Measurements from ENCODE around the gene HCRT.
"Not testable (repeated sequence)": the region's sequence is repeated elsewhere in the genome, so short reads cannot be mapped to it uniquely, and the experiment has no call there.

Gene HCRT, protein sequence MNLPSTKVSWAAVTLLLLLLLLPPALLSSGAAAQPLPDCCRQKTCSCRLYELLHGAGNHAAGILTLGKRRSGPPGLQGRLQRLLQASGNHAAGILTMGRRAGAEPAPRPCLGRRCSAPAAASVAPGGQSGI

DNA sequence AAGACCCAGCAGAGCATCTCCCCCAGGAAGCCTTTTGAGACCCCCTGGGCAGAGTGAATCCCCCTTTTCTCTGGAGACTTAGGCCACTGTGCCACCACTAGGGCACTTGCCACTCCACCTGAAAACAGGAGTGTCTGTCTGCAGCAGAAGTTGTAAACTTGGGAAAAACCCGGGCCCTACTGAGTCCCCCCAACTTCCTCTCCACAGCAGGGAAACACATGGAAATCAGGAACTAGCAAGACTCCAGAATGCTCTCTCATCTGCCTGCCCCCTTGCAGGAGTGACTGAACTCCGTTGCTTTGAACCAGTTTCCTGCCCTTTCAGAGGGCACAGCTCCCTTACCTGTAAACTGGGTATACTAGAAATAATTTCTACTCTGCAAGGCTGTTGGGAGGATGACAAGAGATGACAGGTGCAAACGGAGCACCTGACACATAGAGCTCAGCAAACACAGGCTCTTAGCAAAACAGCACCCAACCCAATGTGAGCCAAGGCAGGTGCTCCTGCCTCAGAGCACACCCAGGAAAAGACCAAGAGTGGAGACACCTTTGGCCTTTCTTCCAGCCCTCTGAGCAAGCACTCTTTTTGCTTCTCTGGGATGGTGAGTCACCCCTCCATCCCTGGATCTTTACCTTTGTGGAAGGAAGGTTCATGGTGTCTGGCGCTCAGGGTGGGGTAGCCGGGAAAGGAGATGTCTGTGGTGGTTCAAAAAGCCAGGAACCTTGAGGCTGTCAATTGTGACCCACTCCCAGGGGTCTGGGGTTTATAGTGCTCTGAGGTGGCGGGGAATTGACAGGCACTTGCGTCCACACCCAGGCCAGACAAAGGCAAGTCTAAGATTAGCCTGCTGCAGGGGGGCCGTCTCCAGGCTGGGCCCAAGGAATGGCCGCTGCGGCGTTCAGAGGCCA is at the start of gene HCRT:
Gene HCRT (minus strand): TSS at position 740 of the 908 bp plus-strand sequence. CDS start 87 bp downstream, at position 653.
- Histone ChIP-seq H3K36me3 (ENCODE audit: control insufficient read depth, insufficient read depth, low read length) (no peaks in the 10 kb centered on the region), H3K4me1 (ENCODE audit: control insufficient read depth, insufficient read depth, low read length) (peaks cover 24% of the 10 kb centered on the region), H3K27me3 (ENCODE audit: control insufficient read depth, insufficient read depth, low read length) (peaks cover 54% of the 10 kb centered on the region), H3K9ac (ENCODE audit: low read length) (no peak within 1 kb of the TSS), H3K9me3 (ENCODE audit: control insufficient read depth, insufficient read depth, low read depth, low read length) (no peaks in the 10 kb centered on the region), H3K27ac (ENCODE audit: low read depth, low read length) (no peak within 1 kb of the TSS), H3K4me3 (ENCODE audit: low read depth, low read length) (peak within 1 kb of the TSS; percentile 84; the same call in 1 of the 2 replicates)

DNA sequence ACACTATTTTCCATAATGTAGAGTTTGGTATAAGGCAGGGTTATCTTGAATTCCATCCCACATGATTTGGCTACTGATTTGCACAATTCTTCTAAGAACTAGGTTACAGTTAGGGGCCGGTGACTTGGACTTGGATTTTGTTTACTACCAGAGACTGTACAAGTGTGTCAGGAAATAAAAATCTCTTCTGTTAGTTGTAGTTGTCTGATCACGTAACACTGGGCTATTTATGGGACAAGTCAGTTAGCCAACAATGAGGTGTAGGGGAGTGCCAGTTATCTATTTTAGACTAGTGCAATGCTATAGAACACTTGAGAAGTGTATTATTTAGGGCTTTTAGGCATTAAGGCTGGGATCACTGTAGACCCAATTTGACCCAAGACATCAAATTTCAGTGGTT is 48.7 kb upstream of the HCRT start:
- H3K27me3 ChIP-seq (ENCODE audit: control insufficient read depth, insufficient read depth, low read length): no peaks in the 10 kb centered on the region
- H3K9ac ChIP-seq (ENCODE audit: low read length): no peak overlapping the region
- H3K4me3 ChIP-seq (ENCODE audit: low read depth, low read length): no peak overlapping the region
- no peaks in the 10 kb centered on the region for H3K4me1 ChIP-seq (ENCODE audit: control insufficient read depth, insufficient read depth, low read length)
- no peak overlapping the region for H3K27ac ChIP-seq (ENCODE audit: low read depth, low read length)
- H3K36me3 ChIP-seq (ENCODE audit: control insufficient read depth, insufficient read depth, low read length): peaks cover 4% of the 10 kb centered on the region
- H3K9me3 ChIP-seq (ENCODE audit: control insufficient read depth, insufficient read depth, low read depth, low read length): no peaks in the 10 kb centered on the region

DNA sequence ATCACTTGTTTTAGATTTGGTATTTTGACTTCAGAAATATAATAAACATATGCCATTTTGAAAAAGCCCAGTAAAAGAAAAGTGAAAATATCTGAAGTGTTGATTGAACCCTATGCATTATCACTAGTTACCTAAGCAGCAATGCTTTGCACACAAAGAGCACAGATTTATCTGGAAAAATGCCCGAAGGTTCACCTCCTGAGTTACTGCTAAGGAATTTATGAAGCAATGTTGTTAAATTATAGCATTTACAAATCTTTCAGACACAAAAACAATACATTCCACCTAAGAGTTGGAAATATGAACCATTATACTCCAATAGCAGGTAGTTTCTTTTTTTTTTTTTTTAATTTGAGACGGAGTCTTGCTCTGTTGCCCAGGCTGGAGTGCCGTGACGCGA is 47.9 kb upstream of the HCRT start:
- H3K4me3 ChIP-seq (ENCODE audit: low read depth, low read length): no peak overlapping the region
- no peak overlapping the region for H3K27ac ChIP-seq (ENCODE audit: low read depth, low read length)
- no peaks in the 10 kb centered on the region for H3K9me3 ChIP-seq (ENCODE audit: control insufficient read depth, insufficient read depth, low read depth, low read length)
- H3K9ac ChIP-seq (ENCODE audit: low read length): no peak overlapping the region
- H3K27me3 ChIP-seq (ENCODE audit: control insufficient read depth, insufficient read depth, low read length): no peaks in the 10 kb centered on the region
- no peaks in the 10 kb centered on the region for H3K4me1 ChIP-seq (ENCODE audit: control insufficient read depth, insufficient read depth, low read length)
- H3K36me3 ChIP-seq (ENCODE audit: control insufficient read depth, insufficient read depth, low read length): peaks cover 4% of the 10 kb centered on the region

DNA sequence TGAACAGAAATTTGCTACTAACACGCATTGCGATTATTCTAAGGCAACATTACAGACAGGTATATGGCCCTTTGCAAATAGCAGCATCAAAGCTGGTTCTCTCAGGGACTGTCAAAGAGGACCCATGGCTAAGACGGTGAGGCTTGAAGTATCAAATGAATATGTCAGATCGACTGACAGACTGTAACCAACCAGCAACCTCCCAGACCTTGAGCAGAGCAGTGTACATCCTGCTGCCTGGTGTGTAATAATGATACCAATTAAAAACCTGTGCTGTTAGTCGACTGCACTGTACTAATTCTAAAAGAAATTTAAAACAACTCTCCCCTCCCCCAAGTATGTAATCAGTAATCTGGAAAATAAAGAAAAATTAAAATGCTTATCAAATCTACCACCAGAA is 45.0 kb upstream of the HCRT start:
- Histone ChIP-seq H3K9ac (ENCODE audit: low read length) (no peak overlapping the region), H3K9me3 (ENCODE audit: control insufficient read depth, insufficient read depth, low read depth, low read length) (no peaks in the 10 kb centered on the region), H3K27me3 (ENCODE audit: control insufficient read depth, insufficient read depth, low read length) (no peaks in the 10 kb centered on the region), H3K36me3 (ENCODE audit: control insufficient read depth, insufficient read depth, low read length) (peaks cover 8% of the 10 kb centered on the region), H3K4me3 (ENCODE audit: low read depth, low read length) (no peak overlapping the region), H3K27ac (ENCODE audit: low read depth, low read length) (no peak overlapping the region), H3K4me1 (ENCODE audit: control insufficient read depth, insufficient read depth, low read length) (no peaks in the 10 kb centered on the region)

DNA sequence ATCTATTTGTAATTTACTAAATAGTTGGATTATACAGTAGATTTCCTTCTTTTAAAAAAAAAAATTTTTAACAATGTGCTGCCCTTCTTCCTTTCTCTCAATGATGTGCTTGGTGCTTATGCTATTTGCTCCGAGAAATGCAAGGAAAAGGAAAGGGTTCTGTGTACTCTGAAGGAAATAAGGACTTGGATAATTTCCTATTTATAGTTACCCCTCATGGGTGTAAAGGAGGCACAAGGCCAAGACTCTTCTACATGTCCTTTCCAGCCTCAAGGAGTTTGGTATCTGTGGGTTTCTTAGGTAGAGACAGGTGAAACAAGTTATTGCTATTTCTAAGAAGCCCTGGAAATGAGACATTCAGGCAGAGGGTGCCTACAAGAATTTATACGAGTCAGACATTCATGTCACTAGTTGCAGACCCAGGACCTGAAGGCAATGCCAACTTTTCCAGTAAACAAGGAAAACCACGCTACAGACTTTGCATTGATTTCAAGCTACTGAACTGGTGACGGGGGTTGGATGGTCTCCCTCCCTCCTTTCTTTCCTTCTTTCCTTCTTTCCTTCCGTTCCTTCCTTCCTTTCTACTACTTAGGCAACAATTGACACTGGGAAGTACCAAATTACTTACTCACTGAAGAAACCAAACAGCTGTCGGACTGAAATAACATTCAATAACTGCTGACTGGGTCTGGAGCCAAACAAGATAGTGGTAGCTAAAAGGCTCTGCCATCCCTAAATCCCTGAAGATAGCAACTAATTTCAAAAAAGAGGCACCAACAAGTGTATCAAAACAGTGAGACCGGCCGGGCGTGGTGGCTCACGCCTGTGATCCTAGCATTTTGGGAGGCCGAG is 42.8 kb upstream of the HCRT start:
- Histone ChIP-seq H3K4me1 (ENCODE audit: control insufficient read depth, insufficient read depth, low read length) (no peaks in the 10 kb centered on the region), H3K27ac (ENCODE audit: low read depth, low read length) (no peak overlapping the region), H3K36me3 (ENCODE audit: control insufficient read depth, insufficient read depth, low read length) (peaks cover 25% of the 10 kb centered on the region), H3K9me3 (ENCODE audit: control insufficient read depth, insufficient read depth, low read depth, low read length) (no peaks in the 10 kb centered on the region), H3K27me3 (ENCODE audit: control insufficient read depth, insufficient read depth, low read length) (no peaks in the 10 kb centered on the region), H3K4me3 (ENCODE audit: low read depth, low read length) (no peak overlapping the region), H3K9ac (ENCODE audit: low read length) (no peak overlapping the region)

DNA sequence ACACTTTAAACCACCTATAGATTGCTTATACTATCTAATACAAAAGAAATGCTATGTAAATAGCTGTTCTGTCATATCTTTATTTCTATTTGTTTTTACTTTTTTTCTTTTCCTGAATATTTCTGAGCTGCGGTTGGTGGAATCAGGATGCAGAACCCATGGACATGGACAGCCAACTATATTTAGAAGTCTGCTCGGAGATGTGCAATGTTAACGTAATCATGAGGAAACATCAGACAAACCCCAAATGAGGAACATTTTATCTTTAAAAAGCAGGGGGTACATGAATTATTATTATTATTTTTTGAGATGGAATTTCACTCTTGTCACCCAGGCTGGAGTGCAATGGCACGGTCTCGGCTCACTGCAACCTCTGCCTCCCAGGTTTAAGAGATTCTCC is 40.4 kb upstream of the HCRT start:
- no peak overlapping the region for H3K27ac ChIP-seq (ENCODE audit: low read depth, low read length)
- H3K4me3 ChIP-seq (ENCODE audit: low read depth, low read length): no peak overlapping the region
- no peaks in the 10 kb centered on the region for H3K27me3 ChIP-seq (ENCODE audit: control insufficient read depth, insufficient read depth, low read length)
- peaks cover 30% of the 10 kb centered on the region for H3K36me3 ChIP-seq (ENCODE audit: control insufficient read depth, insufficient read depth, low read length)
- H3K4me1 ChIP-seq (ENCODE audit: control insufficient read depth, insufficient read depth, low read length): no peaks in the 10 kb centered on the region
- H3K9ac ChIP-seq (ENCODE audit: low read length): no peak overlapping the region
- H3K9me3 ChIP-seq (ENCODE audit: control insufficient read depth, insufficient read depth, low read depth, low read length): no peaks in the 10 kb centered on the region

DNA sequence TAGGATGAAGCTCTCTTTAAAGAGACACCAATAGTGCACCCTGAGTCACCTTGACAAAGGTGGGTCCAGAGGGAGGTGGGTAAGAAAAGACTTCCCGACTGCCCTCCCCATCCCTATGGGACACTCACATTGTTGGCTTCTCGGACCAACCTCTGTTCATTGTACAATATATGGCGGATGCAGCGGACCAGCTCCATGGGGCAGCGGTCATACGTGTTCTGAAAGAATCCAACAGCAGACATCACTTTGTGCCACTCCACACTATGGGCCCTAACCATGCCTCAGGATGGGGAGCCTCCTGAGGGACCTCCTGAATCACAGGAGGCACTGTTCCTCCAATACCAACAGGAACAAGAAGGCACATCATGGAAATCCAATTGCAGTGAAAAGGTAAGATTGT is 39.4 kb upstream of the HCRT start:
- Histone ChIP-seq H3K27ac (ENCODE audit: low read depth, low read length) (no peak overlapping the region), H3K4me1 (ENCODE audit: control insufficient read depth, insufficient read depth, low read length) (no peaks in the 10 kb centered on the region), H3K27me3 (ENCODE audit: control insufficient read depth, insufficient read depth, low read length) (no peaks in the 10 kb centered on the region), H3K4me3 (ENCODE audit: low read depth, low read length) (no peak overlapping the region), H3K9me3 (ENCODE audit: control insufficient read depth, insufficient read depth, low read depth, low read length) (no peaks in the 10 kb centered on the region), H3K9ac (ENCODE audit: low read length) (no peak overlapping the region), H3K36me3 (ENCODE audit: control insufficient read depth, insufficient read depth, low read length) (peaks cover 30% of the 10 kb centered on the region)

DNA sequence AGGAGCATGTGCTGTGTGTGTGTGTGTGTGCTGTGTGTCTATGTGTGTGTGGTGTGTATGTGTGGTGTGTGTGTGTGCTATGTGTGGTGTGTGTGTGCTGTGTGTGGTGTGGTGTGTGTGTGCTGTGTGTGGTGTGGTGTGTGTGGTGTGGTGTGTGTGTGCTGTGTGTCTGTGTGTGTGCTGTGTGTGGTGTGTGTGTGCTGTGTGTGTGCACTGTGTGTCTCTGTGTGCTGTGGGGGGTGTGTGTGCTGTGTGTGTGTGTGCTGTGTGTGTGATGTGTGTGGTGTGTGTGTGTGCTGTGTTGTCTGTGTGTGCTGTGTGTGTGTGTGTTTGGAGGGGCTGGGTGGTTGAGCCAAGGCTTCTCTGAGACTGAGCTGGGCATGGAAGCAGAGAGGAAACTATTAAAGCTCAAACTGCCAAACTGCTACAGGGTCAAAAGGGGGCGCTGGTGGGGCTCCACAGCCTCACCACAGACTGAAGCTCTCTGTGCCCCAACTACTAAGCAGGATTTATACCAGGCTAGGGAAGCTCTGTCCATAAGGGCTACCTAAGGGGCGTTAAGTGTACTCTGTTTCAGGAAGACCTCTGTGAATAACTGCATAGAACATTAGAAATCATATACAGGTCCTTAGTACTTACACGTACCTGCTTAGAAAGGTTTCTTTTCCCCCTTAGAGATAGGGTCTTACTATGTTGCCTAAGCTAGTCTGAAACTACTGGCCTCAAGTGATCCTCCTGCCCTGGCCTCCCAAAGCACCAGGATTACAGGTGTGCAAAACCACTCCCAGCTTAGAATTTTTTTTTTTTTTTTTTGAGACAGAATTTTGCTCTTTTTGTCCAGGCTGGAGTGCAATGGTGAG is 36.9 kb upstream of the HCRT start:
- H3K4me1 ChIP-seq (ENCODE audit: control insufficient read depth, insufficient read depth, low read length): no peaks in the 10 kb centered on the region
- H3K27ac ChIP-seq (ENCODE audit: low read depth, low read length): no peak overlapping the region
- H3K9me3 ChIP-seq (ENCODE audit: control insufficient read depth, insufficient read depth, low read depth, low read length): no peaks in the 10 kb centered on the region
- no peak overlapping the region for H3K4me3 ChIP-seq (ENCODE audit: low read depth, low read length)
- H3K36me3 ChIP-seq (ENCODE audit: control insufficient read depth, insufficient read depth, low read length): peaks cover 42% of the 10 kb centered on the region
- H3K27me3 ChIP-seq (ENCODE audit: control insufficient read depth, insufficient read depth, low read length): no peaks in the 10 kb centered on the region
- H3K9ac ChIP-seq (ENCODE audit: low read length): no peak overlapping the region

DNA sequence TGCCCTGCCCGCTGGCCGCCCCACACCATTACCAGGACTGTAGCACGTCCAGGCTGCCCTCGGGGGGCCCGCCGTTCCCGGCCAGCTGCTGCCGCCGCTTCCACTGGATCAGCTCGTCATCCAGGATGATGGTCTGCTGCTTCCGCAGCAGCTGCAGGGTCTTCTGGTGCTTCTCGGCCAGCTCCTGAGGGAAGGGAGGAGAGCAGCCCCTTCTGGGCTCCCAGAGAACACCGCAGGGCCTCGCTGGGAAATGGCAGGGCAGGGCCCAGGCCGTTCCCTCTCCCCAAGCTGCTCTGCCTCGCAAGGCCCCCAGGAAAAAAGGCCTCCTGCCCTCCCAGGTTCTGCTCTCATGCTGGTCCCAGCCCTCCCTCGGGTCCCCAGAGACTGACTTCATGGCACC is 34.0 kb upstream of the HCRT start:
- H3K4me1 ChIP-seq (ENCODE audit: control insufficient read depth, insufficient read depth, low read length); H3K27ac ChIP-seq (ENCODE audit: low read depth, low read length); H3K4me3 ChIP-seq (ENCODE audit: low read depth, low read length); H3K9me3 ChIP-seq (ENCODE audit: control insufficient read depth, insufficient read depth, low read depth, low read length); H3K27me3 ChIP-seq (ENCODE audit: control insufficient read depth, insufficient read depth, low read length); H3K9ac ChIP-seq (ENCODE audit: low read length): not testable (repeated sequence)
- H3K36me3 ChIP-seq (ENCODE audit: control insufficient read depth, insufficient read depth, low read length): peaks cover 61% of the 10 kb centered on the region

DNA sequence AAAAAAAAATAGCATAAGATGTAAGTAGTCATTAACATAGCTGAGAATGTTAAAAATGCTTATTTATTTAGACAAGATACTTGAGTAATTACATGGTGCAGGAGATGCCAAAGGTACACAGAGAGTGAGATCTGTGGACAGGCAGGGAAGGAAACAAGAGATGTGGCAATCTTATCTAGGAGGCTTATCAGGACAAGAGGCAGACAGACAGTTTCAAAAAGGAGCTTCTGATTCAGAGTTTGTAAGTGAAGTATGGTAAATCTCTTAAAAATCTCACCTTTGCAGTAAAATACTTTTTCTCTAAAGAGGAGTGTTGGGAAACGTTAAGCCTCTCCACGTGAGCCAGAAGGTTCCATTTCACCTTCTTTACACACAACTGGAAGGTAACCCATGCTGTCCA is 28.9 kb upstream of the HCRT start:
- H3K9me3 ChIP-seq (ENCODE audit: control insufficient read depth, insufficient read depth, low read depth, low read length): no peaks in the 10 kb centered on the region
- H3K27ac ChIP-seq (ENCODE audit: low read depth, low read length): no peak overlapping the region
- H3K27me3 ChIP-seq (ENCODE audit: control insufficient read depth, insufficient read depth, low read length): no peaks in the 10 kb centered on the region
- no peak overlapping the region for H3K4me3 ChIP-seq (ENCODE audit: low read depth, low read length)
- no peak overlapping the region for H3K9ac ChIP-seq (ENCODE audit: low read length)
- peaks cover 82% of the 10 kb centered on the region for H3K36me3 ChIP-seq (ENCODE audit: control insufficient read depth, insufficient read depth, low read length)
- H3K4me1 ChIP-seq (ENCODE audit: control insufficient read depth, insufficient read depth, low read length): no peaks in the 10 kb centered on the region

All from HUES6 (cell line).